ENCODE data around the gene SPECC1.
"Not testable (repeated sequence)": the region's sequence is repeated elsewhere in the genome, so short reads cannot be mapped to it uniquely, and the experiment has no call there.

SPECC1 gene

DNA sequence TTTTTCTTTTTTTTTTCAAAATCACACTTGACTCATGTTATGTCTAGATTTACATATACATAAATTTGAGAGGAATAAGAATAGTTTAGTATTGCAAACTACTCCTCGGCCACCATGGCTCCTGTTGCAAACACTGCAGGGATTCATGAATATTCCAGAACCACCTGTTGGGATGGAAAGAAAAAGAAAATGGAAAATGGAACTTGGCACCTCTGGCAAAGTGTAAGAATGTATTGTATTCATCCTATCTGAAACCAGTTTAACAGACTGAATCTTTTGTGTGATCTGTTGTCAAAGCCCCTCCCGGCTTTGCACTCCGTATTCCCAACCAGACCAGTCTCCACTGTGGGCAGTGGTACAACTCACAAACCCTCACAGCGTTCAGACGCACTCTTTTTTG, 124.4 kb downstream of the SPECC1 start:
- FAIRE-seq: no peak

DNA sequence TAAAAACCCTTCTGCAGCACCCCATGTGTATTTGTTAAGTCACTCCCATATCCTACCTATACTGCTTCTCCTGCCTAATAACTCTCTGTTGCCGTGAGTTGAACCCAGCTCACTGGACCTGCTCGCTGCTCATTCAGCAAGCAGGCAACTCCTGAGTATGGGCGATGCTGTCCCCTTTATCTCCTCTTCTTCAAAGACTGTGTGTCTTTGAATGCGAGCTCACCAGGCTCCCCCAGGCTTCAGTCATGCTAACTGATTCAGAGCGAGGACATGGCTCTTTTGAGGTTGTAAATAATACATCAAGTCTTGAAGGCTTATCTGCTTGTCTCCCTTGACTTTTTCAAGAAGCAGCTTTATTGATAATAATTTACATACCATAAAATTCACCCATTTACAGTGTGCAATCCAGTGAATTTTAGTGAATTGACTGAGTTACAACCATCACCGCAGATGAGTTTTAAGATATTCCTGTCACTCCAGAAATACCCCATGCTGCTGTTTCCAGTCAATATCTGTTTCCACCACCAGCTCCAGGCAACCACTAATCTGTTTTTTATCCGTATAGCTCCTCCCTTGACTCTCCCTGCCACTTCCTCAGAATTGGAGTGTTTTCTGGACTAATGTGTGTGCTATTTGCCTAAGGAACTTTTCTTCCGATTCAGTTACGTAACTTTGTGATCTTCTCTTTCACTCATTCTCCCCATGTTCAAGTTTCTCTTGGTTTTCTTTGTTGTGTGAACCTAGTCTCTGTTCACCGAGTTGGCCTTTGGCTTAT, 132.2 kb downstream of the SPECC1 start:
- FAIRE-seq: no peak

DNA sequence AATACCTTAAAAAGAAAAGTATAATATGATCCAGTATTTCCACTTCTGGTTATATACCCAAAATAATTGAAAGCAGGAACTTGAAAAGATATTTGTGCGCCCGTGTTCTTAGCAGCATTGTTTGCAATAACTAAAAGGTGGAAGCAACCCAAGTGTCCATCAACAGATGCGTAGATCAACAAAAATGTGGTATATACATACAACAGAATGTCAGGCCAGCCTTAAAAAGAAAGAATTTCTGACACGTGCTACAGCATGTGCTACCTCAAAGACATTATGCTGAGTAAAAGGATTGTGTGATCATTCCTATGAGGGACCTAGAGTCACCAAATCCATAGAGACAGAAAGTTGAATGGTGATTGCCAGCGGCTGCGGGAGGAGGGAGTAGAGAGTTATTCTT, 133.1 kb downstream of the SPECC1 start:
- no peak for FAIRE-seq

DNA sequence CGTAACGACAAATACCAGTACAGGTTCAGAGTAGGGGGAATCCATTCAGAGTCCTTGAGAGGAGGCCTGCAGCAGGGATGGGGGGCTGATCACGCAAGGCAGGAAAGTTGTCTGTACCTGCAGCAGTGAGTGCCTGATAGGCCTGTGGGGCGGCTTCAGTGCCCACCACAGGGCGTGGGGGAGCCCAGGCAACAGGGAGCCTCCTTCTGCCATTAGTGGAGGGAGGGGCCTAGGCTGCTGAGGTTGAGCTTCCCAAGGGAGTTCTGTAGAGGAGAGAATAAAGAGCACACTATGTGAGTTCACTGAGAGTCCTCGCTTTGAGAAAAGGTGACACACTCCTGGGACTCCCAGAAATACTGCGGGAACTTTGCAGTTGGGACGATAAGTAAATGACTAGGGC, 134.6 kb downstream of the SPECC1 start:
- no peak for FAIRE-seq

DNA sequence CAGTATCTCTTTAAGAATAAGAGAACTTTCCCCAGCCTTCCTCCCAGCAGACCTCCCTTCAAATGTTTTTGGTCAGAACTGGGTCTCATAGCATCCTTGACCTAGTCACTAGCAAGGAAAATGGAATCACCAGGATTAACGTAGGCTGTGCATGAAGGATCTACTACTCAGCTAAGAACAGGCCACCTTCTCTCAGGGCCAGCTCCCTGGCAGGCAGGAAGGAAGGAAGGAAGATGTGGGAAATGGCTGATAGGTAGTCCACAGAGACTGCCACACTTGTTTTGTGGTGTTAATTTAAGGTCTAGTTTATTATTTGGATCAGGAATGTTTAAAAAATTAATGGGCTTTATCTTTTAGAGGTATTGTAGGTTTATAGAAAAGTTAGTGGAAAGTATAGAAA, 136.4 kb downstream of the SPECC1 start:
- FAIRE-seq: no peak

DNA sequence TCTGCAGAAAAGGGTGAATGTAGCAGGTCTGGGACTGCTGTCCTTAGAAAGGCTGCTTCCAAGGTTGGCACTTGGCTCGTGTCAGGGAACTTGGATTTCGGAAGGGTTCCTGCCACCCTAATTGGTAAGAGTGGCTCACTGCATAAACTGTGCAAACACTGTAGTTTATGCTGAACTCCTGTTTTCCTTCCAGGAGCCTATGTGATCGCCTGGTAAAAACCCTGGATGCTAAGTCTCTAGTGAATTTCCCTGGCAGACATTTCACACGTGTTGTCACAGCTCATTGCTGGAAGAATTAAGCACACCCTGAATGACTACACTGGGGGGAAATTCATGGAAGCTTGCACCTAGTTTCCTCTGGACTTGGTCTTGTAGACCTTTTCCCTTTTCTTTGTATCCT, 140.1 kb downstream of the SPECC1 start:
- no peak for FAIRE-seq

DNA sequence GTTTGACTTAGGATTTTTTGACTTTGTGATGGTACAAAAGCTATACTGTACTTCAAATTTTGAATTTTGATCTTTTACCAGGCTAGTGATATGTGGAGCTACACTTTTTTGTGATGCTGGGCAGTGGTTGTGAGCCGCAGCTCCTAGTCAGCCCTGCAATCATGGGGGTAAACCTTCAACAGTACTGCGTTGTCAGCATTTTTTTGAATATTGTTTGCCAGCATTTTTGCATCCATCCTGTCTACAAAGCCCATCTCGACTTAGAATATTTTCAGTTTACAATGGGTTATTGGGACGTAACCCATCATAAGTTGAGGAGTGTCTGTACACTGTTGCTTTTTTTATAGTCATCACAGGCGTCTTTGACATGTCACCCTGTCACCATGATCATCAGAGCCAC, 142.0 kb downstream of the SPECC1 start:
- no peak for FAIRE-seq

DNA sequence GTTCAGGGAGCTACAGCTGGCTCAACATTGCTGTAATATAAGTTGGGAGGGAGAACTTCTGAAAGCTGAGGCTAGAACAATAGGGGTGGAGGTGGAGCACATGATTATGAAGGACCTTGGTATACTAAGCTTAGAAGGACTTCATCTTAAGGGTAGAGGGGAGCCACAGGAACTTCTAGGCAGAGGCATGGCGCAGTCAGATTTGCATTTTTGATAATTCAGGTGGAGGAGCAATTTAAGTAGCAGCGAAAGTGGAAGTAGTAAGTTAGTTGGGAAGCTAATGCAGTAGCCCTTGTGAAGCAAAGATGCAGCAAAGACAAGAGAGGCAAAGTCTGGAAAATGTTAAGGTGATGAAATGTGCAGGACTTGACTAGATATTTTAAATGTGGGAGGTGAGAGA, 144.1 kb downstream of the SPECC1 start:
- no peak for FAIRE-seq

DNA sequence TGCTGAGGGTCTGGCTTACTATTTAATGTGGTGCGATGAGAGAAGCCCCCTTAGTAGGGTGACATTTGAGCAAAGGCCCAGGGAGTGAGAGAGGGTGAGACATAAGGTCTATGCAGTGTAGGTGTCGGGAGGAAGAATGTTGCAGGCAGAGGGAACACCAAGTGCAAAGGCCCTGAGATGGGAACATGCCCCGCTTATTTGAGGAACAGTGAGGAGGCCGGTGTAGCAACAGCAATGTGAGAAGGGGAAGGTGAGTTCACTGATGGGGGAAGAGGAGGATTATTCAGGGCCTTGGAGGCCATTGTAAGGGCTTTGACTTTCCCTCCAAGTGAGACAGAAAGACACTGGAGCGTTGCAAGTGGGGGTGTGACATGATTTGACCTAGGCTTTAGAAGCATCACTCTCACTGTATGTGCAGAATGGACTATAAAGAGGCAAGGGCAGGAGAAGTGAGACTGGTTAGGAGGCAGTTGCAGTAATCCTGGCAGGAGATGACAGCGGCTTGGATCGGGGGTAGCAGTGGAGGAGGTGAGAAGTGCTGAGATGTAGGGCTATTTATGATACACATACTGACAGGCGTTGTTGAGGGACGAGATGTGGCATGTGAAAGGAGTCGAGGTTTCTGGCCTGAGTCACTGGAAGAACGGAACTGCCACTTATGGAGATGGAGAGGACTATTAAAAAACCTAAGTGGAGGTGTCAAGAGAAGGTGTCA, 145.3 kb downstream of the SPECC1 start:
- no peak for FAIRE-seq

DNA sequence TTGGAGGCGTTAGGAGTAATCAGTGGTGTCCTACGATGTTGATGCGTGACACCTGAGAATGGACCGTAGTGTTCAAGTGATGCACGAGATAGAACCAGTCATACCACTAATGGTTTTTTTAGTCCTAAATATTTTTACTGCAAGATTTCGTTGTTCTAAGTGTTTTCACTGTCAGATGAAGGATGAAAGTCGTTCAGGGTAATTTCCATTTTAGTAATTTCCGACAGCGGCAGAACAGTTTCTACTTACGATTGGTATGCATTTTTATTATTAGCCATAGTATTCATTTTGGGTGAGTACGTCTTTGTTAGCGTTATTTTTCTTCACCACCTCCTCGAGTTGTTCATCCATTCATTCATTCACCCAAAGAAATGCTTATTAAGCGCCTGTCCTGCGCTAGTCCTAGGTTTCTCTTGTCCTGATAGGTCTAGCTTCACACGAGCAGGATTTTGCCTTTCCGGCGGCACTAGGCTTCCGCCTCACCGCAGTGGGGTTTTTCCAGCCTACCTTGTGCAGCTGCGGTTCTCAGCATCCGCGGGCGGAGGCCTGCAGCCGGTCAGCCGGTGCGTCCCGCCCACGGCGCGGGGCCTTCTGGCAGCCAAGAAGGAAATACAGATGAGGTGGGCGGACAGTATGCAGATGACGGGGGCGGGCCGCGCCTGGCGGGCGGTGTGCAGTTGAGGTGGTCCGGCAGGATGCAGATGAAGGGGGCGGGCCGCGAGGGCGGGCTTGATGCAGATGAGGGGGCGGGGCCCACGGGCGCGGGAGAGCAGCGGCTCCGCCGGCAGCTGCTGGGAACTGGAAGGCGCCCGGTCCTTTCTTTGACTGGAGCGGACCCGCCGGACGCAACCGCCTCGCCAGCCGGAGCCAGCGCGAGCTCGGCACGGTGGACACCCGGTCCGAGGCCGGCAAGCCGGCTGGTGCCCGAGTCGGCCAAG, 146.4 kb downstream of the SPECC1 start:
- FAIRE-seq: peak; percentile 4

DNA sequence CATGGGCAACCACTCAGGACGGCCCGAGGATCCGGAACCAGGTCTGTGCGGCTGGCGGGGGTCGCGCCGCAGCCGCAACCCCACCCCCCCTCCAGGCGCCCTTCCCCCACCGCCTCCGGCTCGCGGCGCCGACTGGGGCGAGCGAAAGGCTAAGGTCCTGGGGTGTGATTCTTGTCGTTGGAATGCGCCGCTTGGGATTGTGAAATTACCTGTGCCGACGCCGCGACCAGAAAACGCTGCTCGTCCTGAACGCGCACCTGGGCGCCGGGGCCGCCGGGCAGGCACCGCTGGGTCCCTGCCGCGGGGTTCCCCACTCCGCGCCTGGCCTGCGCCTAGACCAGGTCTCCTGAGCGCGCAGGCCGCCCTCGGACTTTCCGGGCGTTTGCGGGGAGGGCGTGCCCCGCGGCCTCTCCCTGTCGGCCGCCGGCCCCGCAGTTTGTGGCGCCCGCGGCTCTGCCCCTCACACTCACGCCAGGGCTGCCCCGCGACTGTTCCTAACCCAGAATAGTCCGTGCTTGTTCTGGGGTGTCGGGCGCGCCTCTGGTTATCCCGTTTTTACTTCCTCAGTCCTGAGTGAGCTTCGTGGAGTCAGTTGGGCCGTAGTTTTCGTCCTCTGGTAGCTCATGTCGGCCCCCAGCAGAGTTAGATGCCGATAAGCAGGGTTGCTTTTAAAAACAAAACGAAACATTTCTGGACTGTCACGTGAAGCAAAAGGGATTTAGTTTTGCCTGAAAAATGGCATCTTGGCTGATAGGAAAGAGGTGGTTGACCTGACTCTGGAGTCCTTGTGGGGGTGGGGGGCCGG, 147.2 kb downstream of the SPECC1 start:
- no peak for FAIRE-seq

DNA sequence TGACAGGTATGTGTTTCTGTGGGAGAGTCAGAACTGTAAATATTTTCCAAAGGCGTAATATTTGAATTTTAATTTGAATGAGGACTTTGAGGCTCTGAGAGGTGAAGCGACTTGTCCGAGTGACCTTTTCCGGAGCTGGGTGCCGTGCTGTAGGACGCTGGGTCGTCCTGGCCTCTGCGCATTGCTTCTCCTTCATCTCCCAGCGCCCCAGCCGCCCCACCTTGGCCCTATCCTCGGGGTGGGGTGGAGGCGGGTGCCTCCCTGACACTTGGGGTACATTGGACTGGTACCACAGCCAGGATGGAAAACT, 147.8 kb downstream of the SPECC1 start:
- FAIRE-seq: no peak

DNA sequence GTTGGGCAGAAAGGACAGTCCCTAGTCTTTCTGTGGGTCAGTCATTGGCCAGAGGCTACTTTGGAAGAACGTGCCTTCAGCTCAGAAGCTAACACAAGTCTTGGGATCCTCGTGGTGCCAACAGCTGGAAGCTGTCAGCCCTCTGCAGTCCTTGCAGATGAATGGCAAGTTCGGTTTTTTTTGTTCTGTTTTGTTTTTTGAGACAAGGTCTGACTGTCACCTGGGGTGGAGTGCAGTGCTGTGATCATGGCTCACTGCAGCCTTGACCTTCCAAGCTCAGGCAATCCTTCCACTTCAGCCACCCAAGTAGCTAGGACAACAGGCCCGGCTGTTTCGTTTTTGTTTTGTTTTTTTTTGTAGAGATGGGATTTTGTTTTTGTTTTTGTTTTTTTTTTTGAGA, 149.4 kb downstream of the SPECC1 start:
- no peak for FAIRE-seq

DNA sequence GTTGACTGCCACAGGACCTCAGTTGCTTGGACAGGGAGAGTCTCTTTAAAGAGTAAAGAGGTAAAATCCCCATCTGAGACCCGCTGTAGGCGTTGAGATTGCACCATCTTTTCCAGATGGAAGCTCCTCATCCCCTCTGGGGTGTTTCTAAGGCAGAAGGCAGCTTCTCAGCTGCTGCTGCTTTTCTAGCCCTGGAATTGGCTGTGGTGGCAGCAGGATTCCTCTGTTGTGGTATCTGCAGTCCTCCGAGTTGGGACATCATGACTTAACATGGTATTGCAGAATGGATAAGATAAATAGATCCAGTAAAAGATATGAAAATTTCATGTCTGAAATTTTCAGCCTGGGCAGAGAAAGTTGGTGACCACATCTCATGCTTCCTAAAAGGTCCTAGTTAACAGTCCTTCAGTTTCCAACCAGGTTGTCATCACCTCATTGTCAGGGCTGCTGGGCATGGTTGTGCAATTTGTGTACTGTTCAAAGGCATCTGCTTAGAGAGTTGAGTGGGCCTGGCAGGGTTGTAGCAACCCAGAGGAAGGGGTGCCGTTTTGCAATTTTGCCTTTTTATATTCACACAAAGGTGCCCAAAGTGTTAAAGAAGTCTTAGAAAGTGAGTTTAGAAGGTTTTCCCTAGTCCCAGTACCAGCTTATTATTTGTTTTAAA, 150.4 kb downstream of the SPECC1 start:
- FAIRE-seq: no peak

DNA sequence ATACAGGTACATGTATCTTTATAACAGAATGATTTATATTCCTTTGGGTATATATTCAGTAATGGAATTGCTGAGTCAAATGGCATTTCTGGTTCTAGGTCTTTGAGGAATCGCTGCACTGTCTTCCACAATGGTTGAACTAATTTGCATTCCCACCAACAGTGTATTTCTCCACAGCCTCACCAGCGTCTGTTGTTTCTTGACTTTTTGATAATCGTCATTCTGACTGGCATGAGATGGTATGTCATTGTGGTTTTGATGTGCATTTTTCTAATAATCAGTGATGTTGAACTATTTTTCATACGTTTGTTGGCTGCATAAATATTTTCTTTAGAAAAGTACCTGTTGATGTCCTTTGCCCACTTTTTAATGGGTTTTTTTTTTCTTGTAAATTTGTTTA, 156.4 kb downstream of the SPECC1 start:
- FAIRE-seq: not testable (repeated sequence)

DNA sequence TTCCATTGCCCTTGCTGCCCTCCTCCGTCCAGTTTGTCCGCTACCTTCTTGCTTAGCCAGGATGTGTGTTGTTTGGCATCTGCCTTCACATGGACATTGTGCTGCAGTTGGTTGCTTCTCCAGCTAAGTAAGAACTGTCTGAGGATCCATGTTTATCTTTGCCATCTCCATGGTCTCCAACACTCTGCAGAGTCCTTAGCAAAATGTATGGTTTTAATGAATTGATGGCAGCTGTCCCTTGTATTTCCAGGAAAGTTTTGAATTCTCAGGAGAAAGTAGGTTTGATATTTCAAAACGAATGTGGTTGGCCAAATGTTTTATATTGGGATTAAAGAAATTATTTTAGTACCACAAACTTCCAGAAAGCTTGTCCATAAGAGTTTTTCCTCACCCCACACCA, 160.9 kb downstream of the SPECC1 start:
- no peak for FAIRE-seq

DNA sequence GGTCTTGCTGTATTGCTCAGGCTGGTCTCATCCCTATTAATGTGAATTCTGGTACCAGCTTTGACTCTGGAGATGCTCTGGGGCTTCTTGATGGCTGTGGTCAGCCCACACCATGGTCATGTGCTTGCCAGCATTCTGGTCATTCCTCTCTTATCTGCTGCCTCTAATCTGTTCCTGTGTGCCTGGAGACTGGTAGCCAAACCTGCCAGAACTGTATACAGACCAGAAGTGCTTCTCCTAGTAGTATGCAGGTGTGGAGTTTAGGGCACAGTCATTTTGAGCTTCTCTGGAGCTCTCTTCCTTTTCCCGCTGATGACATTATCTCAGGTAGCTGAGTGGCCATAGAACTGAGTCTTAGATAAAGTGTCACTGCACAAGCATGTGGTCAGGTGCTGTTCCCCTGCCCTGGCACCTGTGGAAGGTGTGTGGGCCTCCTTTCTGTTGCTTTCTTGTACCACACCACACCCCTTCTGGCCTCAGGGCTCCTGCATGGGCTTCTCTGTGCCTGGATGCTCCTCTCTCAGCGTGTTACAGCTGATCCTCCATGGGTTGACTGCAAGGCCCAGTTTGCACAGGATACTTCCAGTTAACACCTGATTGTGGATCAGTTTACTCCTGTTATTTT, 162.7 kb downstream of the SPECC1 start:
- FAIRE-seq: no peak

DNA sequence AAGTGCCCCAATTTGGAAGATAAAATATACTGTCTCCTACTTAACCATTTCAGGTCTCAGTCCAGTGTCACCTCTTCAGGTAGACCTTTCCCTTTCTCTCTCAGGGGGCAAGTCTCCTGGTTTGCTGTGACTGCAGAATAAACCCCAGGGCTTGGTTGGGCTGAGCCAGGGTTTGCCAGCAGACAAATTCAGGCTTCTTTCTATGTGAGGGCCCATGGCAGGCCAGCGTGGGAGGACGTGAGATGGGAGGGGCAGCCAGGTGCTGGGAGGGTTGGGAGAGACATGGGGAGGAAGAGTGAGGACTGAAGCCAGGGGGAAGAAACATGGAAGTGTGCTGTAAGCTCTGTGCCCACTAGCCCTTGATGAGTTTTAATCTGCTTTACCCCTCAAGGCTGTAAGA, 163.2 kb downstream of the SPECC1 start:
- no peak for FAIRE-seq

DNA sequence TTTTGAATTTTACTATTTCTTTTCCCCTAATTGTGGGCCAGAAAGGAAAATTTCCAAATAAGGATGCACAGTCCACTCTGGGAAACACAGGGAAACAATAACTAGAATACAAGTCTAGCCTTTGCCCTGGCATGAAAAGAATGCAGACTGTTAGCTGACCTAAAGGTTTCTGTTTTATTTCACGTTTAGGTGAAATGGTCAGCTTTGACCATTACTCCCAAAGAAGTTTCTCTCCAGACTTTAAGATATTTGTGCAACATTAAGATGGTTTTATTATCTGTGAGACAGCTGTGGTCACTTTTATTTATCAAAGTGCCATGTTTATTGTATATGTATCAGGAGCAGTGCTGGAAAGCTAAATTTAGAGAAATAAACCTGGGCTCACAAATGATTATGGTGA, 163.9 kb downstream of the SPECC1 start:
- FAIRE-seq: peak; percentile 95

DNA sequence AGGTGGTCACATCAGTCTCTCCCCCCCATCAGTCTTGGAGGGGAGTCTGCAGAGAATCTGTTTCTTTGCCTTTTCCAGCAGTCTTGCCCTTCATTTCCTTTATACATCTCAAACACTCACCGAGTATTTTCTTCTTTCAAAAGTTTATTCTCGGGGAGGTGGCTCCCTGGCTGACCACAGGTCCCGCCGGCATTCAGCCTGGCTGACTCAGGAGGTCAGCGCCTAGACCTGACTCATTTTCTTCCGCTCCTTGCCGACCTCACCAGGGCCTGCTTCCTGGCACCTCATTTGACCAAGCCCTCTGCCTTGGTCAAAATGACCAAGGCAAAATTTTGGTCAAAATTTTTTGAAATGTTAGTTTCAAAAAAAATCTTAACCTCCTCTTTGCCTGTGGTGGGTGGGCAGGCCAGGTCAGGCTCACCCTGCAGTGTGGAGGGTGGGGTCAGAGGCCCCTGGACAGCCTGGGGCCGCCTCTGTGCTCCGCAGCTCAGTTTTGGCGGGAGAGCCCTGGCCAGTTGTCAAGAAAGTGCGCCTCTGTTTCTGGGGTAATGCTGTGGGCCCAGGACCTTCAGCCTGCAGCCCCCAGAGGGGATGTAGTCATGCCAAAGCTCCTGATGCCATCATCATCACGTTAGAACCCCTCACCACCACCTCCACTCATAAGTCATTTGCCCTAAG, 165.6 kb downstream of the SPECC1 start:
- no peak for FAIRE-seq

DNA sequence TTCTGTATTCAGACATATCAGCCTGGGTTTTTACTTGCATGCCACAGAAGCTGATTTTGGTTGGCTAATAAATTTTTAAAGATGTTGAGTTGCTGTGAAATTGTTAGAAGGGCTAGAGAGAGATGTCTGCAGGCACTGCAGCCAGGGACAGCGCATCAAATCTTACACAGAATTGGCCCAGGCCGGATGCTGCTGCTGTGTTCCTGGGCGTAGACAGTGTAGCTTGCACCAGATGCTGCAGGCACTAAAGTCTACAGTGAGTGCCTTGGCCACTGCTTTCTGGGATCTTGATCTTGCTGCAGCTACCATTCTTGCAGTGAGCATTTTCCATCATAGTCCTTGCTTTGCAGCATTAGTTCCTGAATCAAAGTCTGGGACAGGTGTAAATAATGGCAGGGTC, 169.9 kb downstream of the SPECC1 start:
- FAIRE-seq: no peak

Measured in endometrium (tissue), 2 donors.